Activated CD8-positive, alpha-beta memory T cell treated with anti-CD3 and anti-CD28 coated beads for 36 hours (primary cell): ENCODE measurements around the gene COL6A3. TPM values are rescaled to one million over a fixed set of nuclear protein-coding genes. Genes with fewer than 3 reads are reported as not detected.
"Not testable (repeated sequence)": the region's sequence is repeated elsewhere in the genome, so short reads cannot be mapped to it uniquely, and the experiment has no call there.

Experiments used
- CTCF ChIA-PET: fragments of 350-600 bp; sonication (Branson Sonifier 250); formaldehyde crosslinking; loops from one replicate; lab custom pipeline; 2021; ENCODE audit warnings: antibody characterized with exemption; lab: Charles Lee
- POLR2A ChIA-PET: fragments of 350-600 bp; sonication (Branson Sonifier 250); formaldehyde crosslinking; loops from one replicate; lab custom pipeline; 2021; ENCODE audit warnings: antibody characterized with exemption; lab: Charles Lee
- total RNA-seq, 2 experiments: library from RNA; stranded (reverse); gene quantifications; one replicate each; pipeline ENCODE4 v1.2.3, GENCODE V29; 2021

Gene COL6A3
- total RNA-seq, 2 experiments from 2014 or later = 15.8 to 18.6 TPM

GRCh38 chr2:237365671-237366070 lies 48.3 kb downstream of the COL6A3 start:
- ChIA-PET CTCF (no interaction called here), POLR2A (no interaction called here)

GRCh38 chr2:237364655-237365054 lies 49.3 kb downstream of the COL6A3 start:
- CTCF ChIA-PET = no interaction called here
- POLR2A ChIA-PET = no interaction called here

GRCh38 chr2:237361194-237362004 lies 52.6 kb downstream of the COL6A3 start:
- CTCF ChIA-PET = interaction anchor here (0.8 kb wide), 1 partner anchor 59 kb away, joined by 3 read pairs; no protein-coding TSS in a partner anchor
- POLR2A ChIA-PET = no interaction called here

GRCh38 chr2:237359894-237360780 lies 53.8 kb downstream of the COL6A3 start:
- ChIA-PET CTCF (no interaction called here), POLR2A (no interaction called here)

- ChIA-PET CTCF (no interaction called here), POLR2A (no interaction called here)
Observed at GRCh38 chr2:237359518-237359840, 54.5 kb downstream of the COL6A3 start.

GRCh38 chr2:237358721-237359517 lies 55.0 kb downstream of the COL6A3 start:
- ChIA-PET POLR2A (no interaction called here), CTCF (no interaction called here)

GRCh38 chr2:237355701-237356100 lies 58.3 kb downstream of the COL6A3 start:
- CTCF ChIA-PET = no interaction called here

GRCh38 chr2:237354892-237355291 lies 59.1 kb downstream of the COL6A3 start:
- CTCF ChIA-PET = no interaction called here
- POLR2A ChIA-PET = no interaction called here

More at GRCh38 chr2:237355701-237356100, 58.3 kb downstream of the COL6A3 start:
- POLR2A ChIA-PET = no interaction called here

- POLR2A ChIA-PET, CTCF ChIA-PET: not testable (repeated sequence)
Observed at GRCh38 chr2:237354172-237354571, 59.8 kb downstream of the COL6A3 start.

- ChIA-PET POLR2A (no interaction called here), CTCF (no interaction called here)
Observed at GRCh38 chr2:237353215-237353614, 60.7 kb downstream of the COL6A3 start.

- CTCF ChIA-PET = no interaction called here
- POLR2A ChIA-PET = no interaction called here
Observed at GRCh38 chr2:237352279-237352845, 61.6 kb downstream of the COL6A3 start.

GRCh38 chr2:237351796-237352195 lies 62.2 kb downstream of the COL6A3 start:
- ChIA-PET CTCF (no interaction called here), POLR2A (no interaction called here)

- ChIA-PET POLR2A (no interaction called here), CTCF (no interaction called here)
Observed at GRCh38 chr2:237351046-237351445, 62.9 kb downstream of the COL6A3 start.

GRCh38 chr2:237350597-237350996 lies 63.4 kb downstream of the COL6A3 start:
- CTCF ChIA-PET = no interaction called here
- POLR2A ChIA-PET = no interaction called here

- ChIA-PET CTCF (no interaction called here), POLR2A (no interaction called here)
Observed at GRCh38 chr2:237350070-237350469, 63.9 kb downstream of the COL6A3 start.

- CTCF ChIA-PET = no interaction called here
- POLR2A ChIA-PET = no interaction called here
Observed at GRCh38 chr2:237348281-237348865, 65.6 kb downstream of the COL6A3 start.

GRCh38 chr2:237345891-237346640 lies 67.9 kb downstream of the COL6A3 start:
- CTCF ChIA-PET = no interaction called here

GRCh38 chr2:237345411-237345810 lies 68.6 kb downstream of the COL6A3 start:
- ChIA-PET POLR2A (no interaction called here), CTCF (no interaction called here)

More at GRCh38 chr2:237345891-237346640, 67.9 kb downstream of the COL6A3 start:
- POLR2A ChIA-PET = no interaction called here
